ENCODE measurements around the gene CIDEC. TPM values are rescaled to one million over a fixed set of nuclear protein-coding genes. Genes with fewer than 3 reads are reported as not detected.
"Not testable (repeated sequence)": the region's sequence is repeated elsewhere in the genome, so short reads cannot be mapped to it uniquely, and the experiment has no call there.

CIDEC gene
- total RNA-seq, 1 donor: not detected

GRCh38 chr3:9867106-9867505, 12.9 kb downstream of the CIDEC start:
- H3K36me3 ChIP-seq (ENCODE audit: insufficient read depth, low read length): no peaks in the 10 kb centered on the region
- no peak overlapping the region for H3K4me2 ChIP-seq (ENCODE audit: insufficient read depth, low read length)
- H3K4me1 ChIP-seq (ENCODE audit: insufficient read depth, low read length): peaks cover 7% of the 10 kb centered on the region
- no peaks in the 10 kb centered on the region for H3K79me2 ChIP-seq (ENCODE audit: insufficient read depth, low read length)
- H3K27ac ChIP-seq (ENCODE audit: low read depth, low read length): no peak overlapping the region
- H3K9me3 ChIP-seq (ENCODE audit: low read depth, low read length): no peaks in the 10 kb centered on the region
- no peak for TF ChIP-seq CTCF (IDR thresholded peaks at IDR 0.05; ENCODE audit: extremely low read depth, low read depth, low read length)
- no peak overlapping the region for H2AFZ ChIP-seq (ENCODE audit: low read length)
- DNase-seq (ENCODE audit: insufficient read length, low spot score, missing footprints): peak; percentile 11
- H4K20me1 ChIP-seq (ENCODE audit: insufficient read depth, low read length): no peaks in the 10 kb centered on the region
- no peaks in the 10 kb centered on the region for H3K27me3 ChIP-seq (ENCODE audit: insufficient read depth, low read length)
- H3K4me3 ChIP-seq (ENCODE audit: insufficient read depth, low read length): no peak overlapping the region

GRCh38 chr3:9866639-9867038, 13.4 kb downstream of the CIDEC start:
- no peaks in the 10 kb centered on the region for H3K79me2 ChIP-seq (ENCODE audit: insufficient read depth, low read length)
- H4K20me1 ChIP-seq (ENCODE audit: insufficient read depth, low read length): no peaks in the 10 kb centered on the region
- no peak overlapping the region for H3K27ac ChIP-seq (ENCODE audit: low read depth, low read length)
- peaks cover 7% of the 10 kb centered on the region for H3K4me1 ChIP-seq (ENCODE audit: insufficient read depth, low read length)
- no peaks in the 10 kb centered on the region for H3K27me3 ChIP-seq (ENCODE audit: insufficient read depth, low read length)
- no peak for TF ChIP-seq CTCF (IDR thresholded peaks at IDR 0.05; ENCODE audit: extremely low read depth, low read depth, low read length)
- H3K4me2 ChIP-seq (ENCODE audit: insufficient read depth, low read length): no peak overlapping the region
- H3K9me3 ChIP-seq (ENCODE audit: low read depth, low read length): no peaks in the 10 kb centered on the region
- peak; percentile 60 for DNase-seq (ENCODE audit: insufficient read length, low spot score, missing footprints)
- no peaks in the 10 kb centered on the region for H3K36me3 ChIP-seq (ENCODE audit: insufficient read depth, low read length)
- H3K4me3 ChIP-seq (ENCODE audit: insufficient read depth, low read length): no peak overlapping the region
- no peak overlapping the region for H2AFZ ChIP-seq (ENCODE audit: low read length)

- H3K4me2 ChIP-seq (ENCODE audit: insufficient read depth, low read length); H3K36me3 ChIP-seq (ENCODE audit: insufficient read depth, low read length); H4K20me1 ChIP-seq (ENCODE audit: insufficient read depth, low read length); H3K27ac ChIP-seq (ENCODE audit: low read depth, low read length); H3K4me1 ChIP-seq (ENCODE audit: insufficient read depth, low read length); H3K27me3 ChIP-seq (ENCODE audit: insufficient read depth, low read length); DNase-seq (ENCODE audit: insufficient read length, low spot score, missing footprints); H3K79me2 ChIP-seq (ENCODE audit: insufficient read depth, low read length); H2AFZ ChIP-seq (ENCODE audit: low read length); H3K9me3 ChIP-seq (ENCODE audit: low read depth, low read length); H3K4me3 ChIP-seq (ENCODE audit: insufficient read depth, low read length): not testable (repeated sequence)
Measured at GRCh38 chr3:9865125-9865637, 14.9 kb downstream of the CIDEC start.

- no peak overlapping the region for H3K4me2 ChIP-seq (ENCODE audit: insufficient read depth, low read length)
- peak overlapping the region; percentile 50 for H2AFZ ChIP-seq (ENCODE audit: low read length)
- no peak overlapping the region for H3K27ac ChIP-seq (ENCODE audit: low read depth, low read length)
Measured at GRCh38 chr3:9864200-9864927, 15.7 kb downstream of the CIDEC start.

More at GRCh38 chr3:9864200-9864927, 15.7 kb downstream of the CIDEC start:
- no peaks in the 10 kb centered on the region for H3K36me3 ChIP-seq (ENCODE audit: insufficient read depth, low read length)
- TF ChIP-seq CTCF (IDR thresholded peaks at IDR 0.05; ENCODE audit: extremely low read depth, low read depth, low read length): no peak
- no peaks in the 10 kb centered on the region for H4K20me1 ChIP-seq (ENCODE audit: insufficient read depth, low read length)
- no peaks in the 10 kb centered on the region for H3K27me3 ChIP-seq (ENCODE audit: insufficient read depth, low read length)
- peak; percentile 56 for DNase-seq (ENCODE audit: insufficient read length, low spot score, missing footprints)
- peaks cover 7% of the 10 kb centered on the region for H3K4me1 ChIP-seq (ENCODE audit: insufficient read depth, low read length)
- H3K79me2 ChIP-seq (ENCODE audit: insufficient read depth, low read length): no peaks in the 10 kb centered on the region
- H3K4me3 ChIP-seq (ENCODE audit: insufficient read depth, low read length): no peak overlapping the region
- H3K9me3 ChIP-seq (ENCODE audit: low read depth, low read length): no peaks in the 10 kb centered on the region

Measured in osteoblast (primary cell).